HepG2 (cell line): ENCODE data around the gene MINDY1. TPM values are rescaled to one million over a fixed set of nuclear protein-coding genes. Genes with fewer than 3 reads are reported as not detected.

Source experiments
- CBFB ChIP-seq: sonication (generic); formaldehyde crosslinking; IDR thresholded peaks from 2 replicates; pipeline ENCODE4 v1.4.0; 2020; ENCODE audit warnings: missing genetic modification reagents
- CBX2 ChIP-seq, 2 experiments: fragments of 200-600 bp in 1 of 2; sonication (generic); formaldehyde crosslinking in 1 of 2; IDR thresholded peaks; 2 replicates each; pipeline versions ENCODE4 v1.7.0 to v1.8.1; 2018 to 2022; ENCODE audit warnings: low read depth in 2 of 2, low read length in 1 of 2, mild to moderate bottlenecking in 1 of 2, missing genetic modification reagents in 1 of 2
- DPF2 ChIP-seq: sonication (generic); formaldehyde crosslinking; IDR thresholded peaks from 2 replicates; pipeline ENCODE4 v1.4.0; 2020; ENCODE audit warnings: mild to moderate bottlenecking, low read depth, missing genetic modification reagents, borderline replicate concordance
- ELF3 ChIP-seq: IDR thresholded peaks from 2 replicates; pipeline ENCODE4 v1.6.1; 2016; ENCODE audit warnings: missing genetic modification reagents, missing compliant biosample characterization
- HHEX ChIP-seq: IDR thresholded peaks from 2 replicates; pipeline ENCODE4 v1.6.1; 2016; ENCODE audit warnings: control low read depth
- IRF2 ChIP-seq: IDR thresholded peaks from 2 replicates; pipeline ENCODE4 v1.6.1; 2018; ENCODE audit warnings: missing genetic modification reagents, missing compliant biosample characterization
- NRL ChIP-seq: sonication (generic); formaldehyde crosslinking; IDR thresholded peaks from 2 replicates; pipeline ENCODE4 v1.5.0; 2020; ENCODE audit warnings: missing genetic modification reagents, mild to moderate bottlenecking, moderate library complexity, borderline replicate concordance
- RERE ChIP-seq: IDR thresholded peaks from 2 replicates; pipeline ENCODE4 v1.6.1; 2016; ENCODE audit warnings: low read depth, missing genetic modification reagents, missing compliant biosample characterization
- SNAPC5 ChIP-seq: sonication (generic); formaldehyde crosslinking; IDR thresholded peaks from 2 replicates; pipeline ENCODE4 v1.8.1; 2023; ENCODE audit warnings: mild to moderate bottlenecking, missing genetic modification reagents, borderline replicate concordance
- SOX6 ChIP-seq, 2 experiments: fragments of 450-650 bp in 1 of 2; sonication (generic) in 1 of 2; formaldehyde crosslinking in 1 of 2; IDR thresholded peaks; 2 replicates each; pipeline versions ENCODE4 v1.4.0 to v1.6.1; 2017 to 2020; ENCODE audit warnings: antibody characterized with exemption in 1 of 2, mild to moderate bottlenecking in 1 of 2, missing genetic modification reagents in 1 of 2
- TOPORS ChIP-seq: sonication (generic); formaldehyde crosslinking; IDR thresholded peaks from 2 replicates; pipeline ENCODE4 v1.8.0; 2023; ENCODE audit warnings: mild to moderate bottlenecking, missing genetic modification reagents
- ZFP90 ChIP-seq: sonication (generic); formaldehyde crosslinking; IDR thresholded peaks from 2 replicates; pipeline ENCODE4 v1.8.0; 2022; ENCODE audit warnings: missing genetic modification reagents, mild to moderate bottlenecking, inconsistent platforms, borderline replicate concordance
- ZHX1 ChIP-seq: sonication (generic); formaldehyde crosslinking; IDR thresholded peaks from 2 replicates; pipeline ENCODE4 v1.8.1; 2022; ENCODE audit warnings: low read depth, mild to moderate bottlenecking, missing genetic modification reagents
- ZNF33B ChIP-seq: sonication (generic); formaldehyde crosslinking; IDR thresholded peaks from 2 replicates; pipeline ENCODE4 v1.5.1; 2020; ENCODE audit warnings: mild to moderate bottlenecking, missing genetic modification reagents
- ZNF431 ChIP-seq: sonication (generic); formaldehyde crosslinking; IDR thresholded peaks from 2 replicates; pipeline ENCODE4 v1.9.0; 2022; ENCODE audit warnings: missing genetic modification reagents, low read depth, mild to moderate bottlenecking, borderline replicate concordance
- ZNF432 ChIP-seq: sonication (generic); formaldehyde crosslinking; IDR thresholded peaks from 2 replicates; pipeline ENCODE4 v1.5.0; 2020; ENCODE audit warnings: missing genetic modification reagents, mild to moderate bottlenecking, borderline replicate concordance
- ZNF460 ChIP-seq: sonication (generic); formaldehyde crosslinking; IDR thresholded peaks from 2 replicates; pipeline ENCODE4 v1.5.1; 2020; ENCODE audit warnings: missing genetic modification reagents, mild to moderate bottlenecking, borderline replicate concordance
- ZNF7 ChIP-seq: IDR thresholded peaks from 2 replicates; pipeline ENCODE4 v1.6.1; 2016; ENCODE audit warnings: missing biosample characterization, missing genetic modification reagents
- ZNF782 ChIP-seq: sonication (generic); formaldehyde crosslinking; IDR thresholded peaks from 2 replicates; pipeline ENCODE4 v1.4.0; 2020; ENCODE audit warnings: missing genetic modification reagents, mild to moderate bottlenecking, borderline replicate concordance
- ZNF800 ChIP-seq: sonication (generic); formaldehyde crosslinking; IDR thresholded peaks from 2 replicates; pipeline ENCODE4 v1.4.0; 2020; ENCODE audit warnings: missing genetic modification reagents
- ZNF816 ChIP-seq: sonication (generic); formaldehyde crosslinking; IDR thresholded peaks from 2 replicates; pipeline ENCODE4 v1.8.0; 2022; ENCODE audit warnings: missing genetic modification reagents, mild to moderate bottlenecking, borderline replicate concordance
- polyA plus RNA-seq, 8 experiments: library from polyadenylated mRNA; depleted of rRNA in 3 of 8; stranded (reverse) in 7 of 8; unstranded in 1 of 8; fragments of >200 nt; fragmentation: Illumina TruSeq in 4 of 8; extraction: Trizol in 4 of 8; gene quantifications; 2 replicates each; pipeline versions ENCODE4 v1.2.1 to v1.2.3, GENCODE V29; 2011 to 2016; ENCODE audit warnings: low read depth in 4 of 8, missing spikeins in 1 of 8, mixed read lengths in 1 of 8; ENCODE audit not compliant: insufficient read depth in 1 of 8
- total RNA-seq, 5 experiments: library from RNA; depleted of rRNA; stranded (reverse); fragments of >200 nt; fragmentation: Illumina TruSeq; extraction: Trizol; gene quantifications; 2 replicates each; pipeline ENCODE4 v1.2.3, GENCODE V29; 2016; ENCODE audit warnings: low read depth in 1 of 5

MINDY1 gene
- total and polyA plus RNA-seq, 2 of the 13 experiments (the other 11 are each of a cell fraction or from before 2014, with no cell fraction given), result 11.1 to 15.0 TPM

- no peak for TF ChIP-seq CBX2 (IDR thresholded peaks at IDR 0.05; ENCODE audit: low read depth, low read length)
- no peak for TF ChIP-seq CBX2 (CRISPR knock-in tag; IDR thresholded peaks at IDR 0.05; ENCODE audit: low read depth)
- TF ChIP-seq ELF3 (CRISPR knock-in tag), result 0 out of 2 replicates have a peak, but pooled peaks have one; percentile 21
- TF ChIP-seq TOPORS (CRISPR knock-in tag), result no peak
- no peak for TF ChIP-seq ZNF432 (CRISPR knock-in tag)
- TF ChIP-seq ZHX1 (CRISPR knock-in tag), result no peak
- TF ChIP-seq ZNF460 (CRISPR knock-in tag), result no peak
- TF ChIP-seq CBFB (CRISPR knock-in tag), result no peak
- no peak for TF ChIP-seq ZNF33B (CRISPR knock-in tag)
- TF ChIP-seq ZNF782 (CRISPR knock-in tag), result no peak
- TF ChIP-seq ZNF7, result no peak
- TF ChIP-seq ZNF431, result no peak
- no peak for TF ChIP-seq DPF2 (CRISPR knock-in tag)
- TF ChIP-seq SNAPC5 (CRISPR knock-in tag), result no peak
- TF ChIP-seq NRL (CRISPR knock-in tag), result no peak
- TF ChIP-seq ZNF800 (CRISPR knock-in tag), result no peak
- TF ChIP-seq IRF2 (CRISPR knock-in tag), result no peak
- no peak for TF ChIP-seq SOX6 (IDR thresholded peaks at IDR 0.05)
- no peak for TF ChIP-seq SOX6 (CRISPR knock-in tag; IDR thresholded peaks at IDR 0.05)
- no peak for TF ChIP-seq HHEX (CRISPR knock-in tag)
- TF ChIP-seq ZFP90 (CRISPR knock-in tag), result no peak
- no peak for TF ChIP-seq ZNF816
- no peak for TF ChIP-seq RERE (CRISPR knock-in tag)
Measured at GRCh38 chr1:151047591-151047924, 40.9 kb upstream of the MINDY1 start, which contains the start of gene C1orf56 (continued).
